Activated naive CD8-positive, alpha-beta T cell (primary cell): ENCODE results near the gene EPHB1.
"Not testable (repeated sequence)": the region's sequence is repeated elsewhere in the genome, so short reads cannot be mapped to it uniquely, and the experiment has no call there.

ENCODE experiments used
- H3K27ac Mint-ChIP-seq: one replicate; pipeline ENCODE4 v1.8.0; 2021; ENCODE audit warnings: mixed read lengths
- H3K27me3 Mint-ChIP-seq: one replicate; pipeline ENCODE4 v1.8.0; 2021; ENCODE audit warnings: mixed read lengths
- H3K36me3 Mint-ChIP-seq: one replicate; pipeline ENCODE4 v1.8.0; 2021; ENCODE audit warnings: mixed read lengths
- H3K4me1 Mint-ChIP-seq: one replicate; pipeline ENCODE4 v1.8.0; 2021; ENCODE audit warnings: low read depth, mixed read lengths
- H3K4me3 Mint-ChIP-seq: one replicate; pipeline ENCODE4 v1.8.0; 2021; ENCODE audit warnings: mild to moderate bottlenecking, mixed read lengths
- H3K9me3 Mint-ChIP-seq: one replicate; pipeline ENCODE4 v1.8.0; 2021; ENCODE audit warnings: low read depth, mixed read lengths

Gene EPHB1

DNA sequence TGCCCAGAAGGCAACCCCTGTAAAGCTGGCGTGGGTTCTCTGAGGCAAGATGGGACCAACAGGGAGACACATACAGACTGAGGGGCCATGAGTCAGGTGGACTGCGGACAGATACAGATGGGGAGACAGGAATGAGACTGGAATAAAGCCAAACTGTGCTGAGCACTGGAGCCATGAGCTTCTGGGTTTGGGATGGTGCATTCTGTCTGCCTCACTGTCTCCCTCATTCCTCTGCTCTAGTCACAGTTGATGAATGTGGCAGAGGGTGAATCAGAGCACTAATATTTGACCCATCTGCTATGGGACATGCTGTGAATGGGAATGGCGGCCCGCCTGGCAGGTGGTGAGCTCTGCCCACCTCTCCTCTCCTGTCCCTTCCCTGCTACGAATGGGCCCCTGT lies 262.9 kb downstream of the EPHB1 start:
- Mint-ChIP-seq H3K27ac (no peak overlapping the region), H3K9me3 (peaks cover 10% of the 10 kb centered on the region), H3K27me3 (no peaks in the 10 kb centered on the region), H3K4me3 (no peak overlapping the region), H3K36me3 (no peaks in the 10 kb centered on the region), H3K4me1 (no peaks in the 10 kb centered on the region)

DNA sequence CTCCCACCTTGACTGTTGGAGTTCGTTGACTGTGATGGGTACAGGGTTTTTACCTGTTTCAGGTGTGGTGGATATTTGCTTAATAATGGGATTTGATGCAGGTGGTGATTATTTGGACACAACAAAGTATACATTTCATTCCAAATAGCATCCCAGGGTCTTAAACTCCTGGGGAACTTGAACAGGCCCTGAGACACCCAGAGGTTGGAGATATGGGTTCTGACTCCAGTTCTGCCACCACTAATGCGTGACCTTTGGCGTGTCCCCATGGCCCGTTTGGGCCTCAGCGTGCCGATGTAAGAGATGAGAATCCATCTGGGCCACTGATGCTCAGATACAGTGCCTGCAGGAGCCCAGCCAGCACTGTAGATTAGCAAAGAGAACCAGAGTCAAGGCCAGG lies 264.5 kb downstream of the EPHB1 start:
- H3K4me3 Mint-ChIP-seq: no peak overlapping the region
- no peaks in the 10 kb centered on the region for H3K36me3 Mint-ChIP-seq
- no peaks in the 10 kb centered on the region for H3K4me1 Mint-ChIP-seq
- no peak overlapping the region for H3K27ac Mint-ChIP-seq
- peaks cover 13% of the 10 kb centered on the region for H3K9me3 Mint-ChIP-seq
- H3K27me3 Mint-ChIP-seq: no peaks in the 10 kb centered on the region

DNA sequence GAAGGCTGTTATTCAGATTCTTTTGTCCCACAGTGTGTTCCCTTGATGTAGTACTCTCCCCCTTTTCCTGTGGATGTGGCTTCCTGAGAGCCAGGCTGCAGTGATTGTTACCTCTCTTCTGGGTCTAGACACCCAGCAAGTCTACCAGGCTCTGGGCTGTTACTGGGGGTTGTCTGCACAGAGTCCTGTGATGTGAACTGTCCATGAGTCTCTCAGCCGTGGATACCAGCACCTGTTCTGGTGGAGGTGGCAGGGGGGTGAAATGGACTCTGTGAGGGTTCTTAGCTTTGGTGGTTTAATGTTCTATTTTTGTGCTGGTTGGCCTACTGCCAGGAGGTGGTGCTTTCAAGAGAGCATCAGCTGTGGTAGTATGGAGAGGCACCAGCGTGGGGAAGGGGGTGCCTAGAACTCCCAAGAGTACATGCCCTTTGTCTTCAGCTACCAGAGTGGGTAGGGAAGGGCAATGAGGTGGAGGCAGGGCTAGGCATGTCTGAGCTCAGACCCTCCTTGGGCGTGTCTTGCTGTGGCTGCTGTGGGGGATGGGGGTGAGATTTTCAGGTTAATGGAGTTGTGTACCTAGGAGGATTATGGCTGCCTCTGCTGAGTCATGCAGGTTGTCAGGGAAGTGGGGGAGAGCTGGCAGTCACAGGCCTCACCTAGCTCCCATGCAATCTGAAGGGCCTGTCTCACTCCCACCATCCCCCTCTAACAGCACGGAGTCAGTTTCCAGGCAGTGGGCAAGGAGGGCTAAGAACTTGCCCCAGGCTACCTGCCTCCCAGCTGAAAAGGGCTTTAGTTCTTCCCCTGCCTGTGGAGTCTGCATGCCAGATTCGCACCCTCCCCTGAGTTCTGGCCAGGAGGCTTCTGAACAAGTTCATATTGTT lies 272.0 kb downstream of the EPHB1 start:
- H3K4me1 Mint-ChIP-seq, H3K4me3 Mint-ChIP-seq, H3K36me3 Mint-ChIP-seq, H3K27ac Mint-ChIP-seq, H3K27me3 Mint-ChIP-seq: not testable (repeated sequence)
- H3K9me3 Mint-ChIP-seq: peaks cover 11% of the 10 kb centered on the region

DNA sequence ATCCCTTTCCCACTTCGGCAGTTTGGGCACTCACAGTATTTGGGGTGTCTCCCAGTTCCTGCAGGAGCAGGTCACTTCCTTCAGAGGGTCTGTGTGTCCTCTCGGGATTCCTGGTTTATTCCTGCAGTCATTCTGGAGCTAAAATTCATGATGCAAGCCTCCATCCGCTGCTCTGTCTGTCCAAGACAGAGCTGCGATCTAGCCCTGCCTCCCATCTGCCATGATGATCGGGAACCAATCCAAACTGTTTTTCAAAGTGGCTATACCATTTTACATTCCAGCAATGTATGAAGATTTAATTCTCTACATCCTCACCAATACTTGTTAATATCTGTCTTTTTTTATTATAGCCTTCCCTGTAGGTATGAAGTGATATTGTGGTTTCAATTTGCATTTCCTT lies 273.0 kb downstream of the EPHB1 start:
- no peaks in the 10 kb centered on the region for H3K36me3 Mint-ChIP-seq

DNA sequence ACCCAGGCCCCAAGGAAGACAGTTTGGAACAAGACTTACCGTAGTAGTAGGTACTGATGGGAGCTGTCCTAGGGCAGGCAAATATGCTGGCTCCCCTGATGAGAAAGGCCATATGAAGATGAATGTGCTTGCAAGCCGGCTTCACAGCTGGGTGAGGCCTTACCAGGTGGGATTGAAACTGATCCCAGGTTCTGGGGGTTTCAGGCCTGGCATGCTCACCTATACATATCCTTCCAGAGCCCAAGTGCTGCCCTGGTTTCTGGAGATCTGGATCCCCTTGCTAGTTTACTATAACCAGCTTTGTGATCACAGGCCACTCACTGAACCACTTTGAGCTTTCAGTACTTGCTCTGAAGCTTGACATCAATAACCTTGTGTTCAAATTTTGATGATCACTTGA lies 274.3 kb downstream of the EPHB1 start:
- Mint-ChIP-seq H3K4me3 (no peak overlapping the region), H3K27me3 (peaks cover 8% of the 10 kb centered on the region), H3K9me3 (no peaks in the 10 kb centered on the region), H3K4me1 (no peaks in the 10 kb centered on the region), H3K27ac (no peak overlapping the region), H3K36me3 (no peaks in the 10 kb centered on the region)

More for the DNA sequence above, 273.0 kb downstream of the EPHB1 start:
- Mint-ChIP-seq H3K4me3 (no peak overlapping the region), H3K4me1 (no peaks in the 10 kb centered on the region), H3K9me3 (peaks cover 3% of the 10 kb centered on the region), H3K27me3 (peaks cover 8% of the 10 kb centered on the region), H3K27ac (no peak overlapping the region)

DNA sequence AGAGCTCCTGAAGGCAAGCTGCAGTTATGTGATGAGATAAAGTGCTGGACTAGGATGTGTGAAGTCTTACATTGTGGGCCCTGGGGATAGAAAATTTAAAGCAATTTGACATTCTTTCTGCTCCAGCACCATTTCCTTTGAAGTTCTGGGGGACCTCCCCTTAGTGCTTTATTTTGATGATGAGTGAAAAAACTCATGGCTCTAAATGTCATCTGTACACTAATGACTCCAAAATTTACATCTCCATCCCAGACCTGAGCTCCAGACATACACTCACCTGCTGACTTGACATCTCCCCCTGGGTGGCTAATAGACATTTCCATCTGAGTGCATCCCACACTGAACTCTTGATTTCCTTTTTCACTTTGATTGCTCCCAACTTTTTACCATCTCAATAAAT lies 276.4 kb downstream of the EPHB1 start:
- H3K4me3 Mint-ChIP-seq: no peak overlapping the region
- H3K36me3 Mint-ChIP-seq: no peaks in the 10 kb centered on the region
- H3K27ac Mint-ChIP-seq: no peak overlapping the region
- no peaks in the 10 kb centered on the region for H3K4me1 Mint-ChIP-seq
- H3K27me3 Mint-ChIP-seq: peaks cover 8% of the 10 kb centered on the region
- no peaks in the 10 kb centered on the region for H3K9me3 Mint-ChIP-seq

DNA sequence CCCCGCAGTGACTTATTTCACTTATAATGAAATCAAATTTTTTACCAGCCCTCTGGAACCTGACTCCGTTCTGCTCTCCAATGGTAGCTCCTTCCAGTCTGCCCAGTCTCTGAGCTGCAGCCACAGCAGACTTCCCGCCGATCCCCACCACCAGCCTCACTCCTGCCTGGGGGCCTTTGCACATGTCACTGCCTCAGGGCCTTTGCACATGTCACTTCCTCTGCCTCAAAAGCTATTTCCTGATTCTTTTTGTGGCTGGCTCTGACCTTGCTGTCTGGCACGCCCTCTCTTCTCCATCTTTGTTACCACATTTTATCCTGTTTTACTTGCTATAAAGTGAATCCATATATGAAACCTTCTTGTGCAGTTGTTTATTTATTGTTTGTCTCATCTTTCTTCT lies 277.4 kb downstream of the EPHB1 start:
- Mint-ChIP-seq H3K27me3 (peaks cover 12% of the 10 kb centered on the region), H3K4me3 (no peak overlapping the region), H3K4me1 (no peaks in the 10 kb centered on the region), H3K27ac (no peak overlapping the region), H3K9me3 (no peaks in the 10 kb centered on the region), H3K36me3 (no peaks in the 10 kb centered on the region)

DNA sequence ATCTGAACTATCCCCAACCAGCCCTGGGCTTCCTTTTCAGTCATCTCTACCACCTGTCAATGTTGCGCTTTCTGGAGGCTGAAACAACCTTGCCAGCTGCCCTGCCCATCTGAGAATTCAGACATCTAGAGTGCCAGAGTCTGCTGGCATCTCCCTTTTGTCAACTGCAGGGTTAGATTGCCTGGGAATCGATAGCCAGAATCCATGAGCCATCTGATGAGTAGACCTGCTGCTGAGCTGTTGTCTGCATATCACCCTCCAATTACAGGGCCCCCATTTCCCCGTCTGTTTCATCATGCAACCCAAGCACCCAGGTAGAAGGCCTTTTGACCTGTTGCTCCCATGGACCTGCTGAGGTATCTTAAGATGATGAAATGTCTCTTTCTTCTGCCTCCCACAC lies 280.1 kb downstream of the EPHB1 start:
- Mint-ChIP-seq H3K27ac (no peak overlapping the region), H3K4me3 (no peak overlapping the region), H3K27me3 (peaks cover 8% of the 10 kb centered on the region), H3K36me3 (no peaks in the 10 kb centered on the region), H3K4me1 (no peaks in the 10 kb centered on the region), H3K9me3 (no peaks in the 10 kb centered on the region)

DNA sequence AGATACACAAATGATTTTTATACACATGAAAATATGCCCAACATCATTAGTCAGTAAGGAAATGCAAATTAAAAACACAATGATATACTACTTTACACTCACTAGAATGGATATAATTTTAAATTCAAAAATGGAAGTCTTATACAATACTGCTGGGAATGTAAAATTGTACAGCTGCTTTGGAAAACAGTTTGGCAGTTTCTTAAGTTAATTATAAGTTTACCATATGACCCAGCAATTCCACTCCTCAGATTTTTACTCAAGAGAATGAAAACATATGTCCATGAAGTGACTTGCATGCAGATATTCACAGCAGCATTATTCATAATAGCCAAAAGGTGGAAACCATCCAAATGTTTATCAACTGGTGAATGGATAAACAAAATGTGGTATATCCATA lies 281.3 kb downstream of the EPHB1 start:
- no peaks in the 10 kb centered on the region for H3K36me3 Mint-ChIP-seq
- no peaks in the 10 kb centered on the region for H3K4me1 Mint-ChIP-seq
- H3K27me3 Mint-ChIP-seq: peaks cover 8% of the 10 kb centered on the region
- no peak overlapping the region for H3K27ac Mint-ChIP-seq
- H3K9me3 Mint-ChIP-seq: no peaks in the 10 kb centered on the region
- no peak overlapping the region for H3K4me3 Mint-ChIP-seq

DNA sequence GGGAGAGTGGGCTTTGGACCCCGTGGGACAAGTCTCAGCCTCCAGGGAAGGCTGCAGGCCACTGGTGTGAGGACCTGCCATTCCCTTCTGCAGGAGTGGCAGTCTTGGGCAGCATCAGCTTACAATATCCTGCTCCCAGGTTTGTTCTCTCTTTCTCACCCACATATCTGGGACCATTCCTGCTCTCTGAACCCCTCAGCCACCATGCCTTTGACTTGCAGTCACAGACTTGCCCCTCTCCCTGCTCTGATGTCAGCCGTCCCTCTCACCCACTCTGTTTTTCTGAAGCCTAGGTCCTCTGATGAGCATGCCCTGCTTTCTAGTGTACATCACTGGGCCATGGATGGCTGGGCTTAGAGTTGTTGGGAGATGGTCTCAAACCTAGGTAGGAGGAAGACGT lies 282.1 kb downstream of the EPHB1 start:
- peaks cover 8% of the 10 kb centered on the region for H3K27me3 Mint-ChIP-seq

DNA sequence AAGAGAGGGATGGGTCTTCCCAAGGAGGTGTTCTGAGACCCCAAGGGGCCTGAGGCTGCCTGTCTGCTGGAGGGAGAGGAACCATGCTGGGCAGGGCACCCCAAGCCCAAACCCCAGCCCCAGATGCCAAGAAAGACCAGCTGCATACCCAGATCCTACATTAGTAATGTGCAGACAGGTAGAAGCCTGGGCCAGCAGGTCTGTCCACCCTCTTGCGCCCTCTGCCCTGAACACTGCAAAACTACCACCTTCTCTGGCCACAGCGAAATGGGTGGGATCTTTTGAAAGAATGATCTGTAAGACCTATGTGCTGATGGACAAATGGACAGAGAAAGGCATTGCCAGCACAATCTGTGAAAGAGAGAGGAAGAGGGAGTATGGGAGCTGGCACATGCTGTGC lies 283.2 kb downstream of the EPHB1 start:
- Mint-ChIP-seq H3K4me3 (no peak overlapping the region), H3K4me1 (no peaks in the 10 kb centered on the region), H3K9me3 (no peaks in the 10 kb centered on the region), H3K27ac (no peak overlapping the region), H3K36me3 (no peaks in the 10 kb centered on the region), H3K27me3 (peaks cover 4% of the 10 kb centered on the region)

More for the DNA sequence above, 282.1 kb downstream of the EPHB1 start:
- Mint-ChIP-seq H3K4me3 (no peak overlapping the region), H3K27ac (no peak overlapping the region), H3K9me3 (no peaks in the 10 kb centered on the region), H3K4me1 (no peaks in the 10 kb centered on the region), H3K36me3 (no peaks in the 10 kb centered on the region)

DNA sequence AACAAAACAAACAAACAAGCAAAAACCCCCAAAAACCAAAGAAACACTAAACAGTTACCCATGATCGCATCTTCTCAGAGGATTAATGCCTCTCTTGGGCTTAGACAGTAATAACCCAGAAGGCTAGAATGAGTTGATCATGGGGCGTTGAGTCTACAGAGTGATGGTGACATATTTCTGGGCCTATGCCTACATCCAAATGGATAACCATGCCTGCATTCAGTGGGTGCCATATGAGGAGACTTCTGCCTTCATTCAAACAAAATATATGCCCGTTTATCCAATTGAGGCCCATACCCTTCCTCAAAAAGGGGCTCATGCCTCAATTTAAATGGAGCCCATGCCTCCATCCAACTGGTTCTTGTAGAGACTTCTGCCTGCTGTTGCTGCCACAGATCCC lies 284.0 kb downstream of the EPHB1 start:
- no peak overlapping the region for H3K27ac Mint-ChIP-seq
- H3K4me1 Mint-ChIP-seq: no peaks in the 10 kb centered on the region
- no peaks in the 10 kb centered on the region for H3K9me3 Mint-ChIP-seq
- no peaks in the 10 kb centered on the region for H3K36me3 Mint-ChIP-seq
- H3K27me3 Mint-ChIP-seq: peaks cover 4% of the 10 kb centered on the region
- no peak overlapping the region for H3K4me3 Mint-ChIP-seq

DNA sequence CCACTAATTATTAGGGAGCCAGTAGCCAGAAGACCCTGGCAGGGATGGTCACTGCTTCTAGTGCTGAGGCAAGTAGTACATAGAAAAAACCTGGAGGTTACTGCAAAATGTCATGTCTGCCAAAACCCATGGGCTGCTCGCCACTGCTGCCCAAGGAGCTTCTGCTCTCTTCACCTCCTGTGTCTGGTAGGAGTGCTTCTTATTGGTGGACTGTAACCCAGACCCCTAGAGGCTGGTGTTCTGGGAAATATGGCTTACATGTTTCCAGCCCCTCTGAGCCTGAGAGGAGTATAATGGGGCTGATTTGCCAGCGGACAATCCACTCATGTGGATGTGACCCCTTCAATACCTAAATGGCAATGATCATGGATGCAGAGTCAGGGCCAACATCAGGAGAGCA lies 286.4 kb downstream of the EPHB1 start:
- Mint-ChIP-seq H3K9me3 (no peaks in the 10 kb centered on the region), H3K27ac (no peak overlapping the region), H3K4me3 (no peak overlapping the region), H3K4me1 (no peaks in the 10 kb centered on the region), H3K27me3 (peaks cover 4% of the 10 kb centered on the region), H3K36me3 (no peaks in the 10 kb centered on the region)

DNA sequence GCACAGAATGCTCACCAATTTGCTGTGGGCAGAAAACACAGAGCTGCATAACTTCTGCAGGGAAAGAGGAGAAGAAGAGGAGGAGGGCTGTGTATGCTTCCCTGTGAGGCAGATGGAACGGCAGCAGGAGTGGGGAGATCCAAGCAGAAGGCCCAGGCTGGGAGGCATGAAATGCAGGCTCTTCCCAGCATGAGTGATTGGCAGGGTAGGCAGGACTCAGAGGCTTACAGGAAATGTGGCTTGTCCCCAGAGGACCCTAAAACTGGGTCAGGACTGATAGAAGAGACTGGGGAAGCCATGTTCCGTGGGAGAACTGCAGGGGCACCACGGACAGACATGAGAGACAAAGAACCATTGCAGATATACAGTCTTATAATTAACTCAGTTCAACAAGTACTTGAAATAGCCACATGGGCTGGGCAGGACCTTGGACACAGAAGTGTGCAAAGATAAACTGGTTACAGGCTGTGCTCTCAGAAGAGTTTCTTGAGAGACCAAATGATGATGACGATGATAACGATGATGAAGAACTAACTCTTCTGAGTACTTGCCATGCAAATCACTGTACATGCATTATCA lies 286.9 kb downstream of the EPHB1 start:
- H3K27me3 Mint-ChIP-seq: peaks cover under 1% of the 10 kb centered on the region
- no peak overlapping the region for H3K4me3 Mint-ChIP-seq
- H3K27ac Mint-ChIP-seq: no peak overlapping the region
- H3K36me3 Mint-ChIP-seq: no peaks in the 10 kb centered on the region
- H3K9me3 Mint-ChIP-seq: no peaks in the 10 kb centered on the region
- H3K4me1 Mint-ChIP-seq: no peaks in the 10 kb centered on the region

DNA sequence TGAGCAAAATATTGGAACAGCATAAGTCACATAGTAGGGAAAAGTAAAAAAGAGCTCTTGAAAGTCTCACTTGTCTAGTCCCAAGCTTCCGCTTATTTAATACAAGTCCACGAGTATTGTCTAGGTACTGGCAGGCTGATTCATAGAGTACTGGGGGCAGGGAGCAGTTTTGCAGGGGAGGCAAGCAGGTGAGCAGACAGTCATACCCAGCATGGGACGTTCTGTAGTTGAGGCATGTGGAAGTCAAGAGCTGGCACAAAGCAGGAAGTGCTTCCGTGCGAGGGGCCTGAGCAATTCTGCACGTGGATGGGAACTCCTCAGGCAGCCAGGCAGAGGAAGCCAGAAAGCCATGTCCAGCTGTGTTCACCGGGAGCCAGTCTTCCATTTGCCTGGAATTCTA lies 287.6 kb downstream of the EPHB1 start:
- no peaks in the 10 kb centered on the region for H3K27me3 Mint-ChIP-seq
- no peaks in the 10 kb centered on the region for H3K36me3 Mint-ChIP-seq
- no peak overlapping the region for H3K27ac Mint-ChIP-seq
- H3K4me3 Mint-ChIP-seq: no peak overlapping the region
- H3K4me1 Mint-ChIP-seq: no peaks in the 10 kb centered on the region
- H3K9me3 Mint-ChIP-seq: no peaks in the 10 kb centered on the region

DNA sequence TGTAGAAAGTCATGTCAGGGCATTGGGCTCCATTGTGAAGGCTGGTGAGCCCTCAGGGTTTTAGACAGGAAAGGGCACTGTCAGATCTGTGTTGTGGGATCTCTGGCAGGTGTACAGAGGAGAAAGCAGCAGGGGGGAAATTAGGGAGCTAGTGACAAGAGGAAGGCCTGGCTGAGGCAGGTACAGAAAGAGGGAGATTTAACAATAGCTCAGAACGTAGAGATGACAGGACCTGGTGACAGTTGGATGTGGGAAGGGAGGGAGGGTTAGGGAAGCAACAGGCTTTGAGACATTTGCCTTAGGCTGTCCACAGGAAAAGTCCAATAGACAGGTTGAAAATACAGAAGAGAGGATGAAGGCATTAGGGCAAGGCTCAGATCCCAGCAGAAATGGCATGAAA lies 288.1 kb downstream of the EPHB1 start:
- H3K4me1 Mint-ChIP-seq: no peaks in the 10 kb centered on the region
- H3K27me3 Mint-ChIP-seq: no peaks in the 10 kb centered on the region
- no peaks in the 10 kb centered on the region for H3K36me3 Mint-ChIP-seq
- no peak overlapping the region for H3K4me3 Mint-ChIP-seq
- no peaks in the 10 kb centered on the region for H3K9me3 Mint-ChIP-seq
- no peak overlapping the region for H3K27ac Mint-ChIP-seq
